Activated naive CD4-positive, alpha-beta T cell (primary cell): ENCODE data around the gene PFN3.
"Not testable (repeated sequence)": the region's sequence is repeated elsewhere in the genome, so short reads cannot be mapped to it uniquely, and the experiment has no call there.

Experiments used
- DNase-seq, 4 experiments: peaks; one replicate each; lab custom pipeline; 2025; lab: John Stamatoyannopoulos, UW

PFN3 gene

DNA sequence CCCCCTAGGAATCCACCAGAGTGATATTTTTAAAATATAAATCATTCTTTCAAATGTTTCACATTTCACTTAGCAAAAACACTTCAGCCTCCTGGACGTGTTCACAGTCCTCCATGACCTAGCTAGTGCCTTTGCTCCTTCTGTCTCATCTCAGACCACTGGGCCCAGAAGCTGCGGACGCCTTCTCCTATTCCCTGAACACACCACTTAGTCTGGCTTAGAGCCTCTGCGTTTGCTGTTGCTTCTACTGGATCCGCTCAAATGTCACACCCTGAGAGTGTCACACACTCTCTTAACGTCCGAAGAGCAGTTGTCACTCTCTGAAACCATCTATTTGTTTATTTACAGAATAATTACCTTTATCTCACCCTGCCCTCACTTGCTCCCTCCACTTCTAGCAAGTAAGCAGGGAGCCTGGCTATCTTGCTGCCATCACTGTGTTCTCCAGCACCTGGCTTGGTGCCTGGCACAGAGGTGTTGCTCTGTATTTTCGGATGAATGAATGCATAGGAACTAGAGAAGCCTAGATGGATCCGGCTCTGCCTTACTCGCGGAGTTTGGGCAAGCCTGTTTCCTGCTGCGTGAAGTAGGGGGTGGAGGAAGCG is 24.8 kb upstream of the PFN3 start:
- DNase-seq = no peak

- DNase-seq = no peak
Observed at GRCh38 chr5:177423671-177424070, 23.2 kb upstream of the PFN3 start.

DNA sequence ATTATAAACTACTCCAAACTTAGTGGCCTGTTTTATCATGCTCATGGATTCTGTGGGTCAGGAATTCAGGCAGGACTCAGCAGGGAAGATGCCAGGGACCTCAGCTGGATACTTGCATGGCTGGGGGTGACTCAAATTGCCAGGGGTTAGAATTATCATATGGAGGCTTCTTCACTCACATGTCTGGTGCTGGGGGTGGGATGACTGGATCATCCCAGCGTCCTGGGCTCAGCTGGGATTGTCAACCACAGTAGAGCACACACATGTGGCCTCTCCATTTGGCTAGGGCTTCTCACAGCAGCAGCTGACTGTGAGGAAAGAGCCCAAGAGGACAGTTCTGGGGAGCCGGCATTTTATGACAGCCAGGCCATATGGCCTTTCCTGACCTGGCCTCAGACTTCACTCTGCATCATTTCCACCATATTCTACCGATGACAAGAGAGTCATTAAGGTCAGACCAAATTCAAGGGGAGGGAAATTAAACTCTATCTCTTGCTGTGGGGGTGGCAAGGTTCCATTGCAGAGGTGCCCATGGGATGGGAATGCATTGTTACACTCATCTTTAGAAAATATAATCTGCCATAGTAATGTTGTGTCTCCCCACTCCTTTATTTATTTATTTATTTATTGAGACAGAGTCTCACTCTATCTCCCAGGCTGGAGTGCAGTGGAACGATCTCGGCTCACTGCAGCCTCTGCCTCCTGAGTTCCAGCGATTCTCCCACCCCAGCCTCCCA is 20.8 kb upstream of the PFN3 start:
- no peak for DNase-seq

DNA sequence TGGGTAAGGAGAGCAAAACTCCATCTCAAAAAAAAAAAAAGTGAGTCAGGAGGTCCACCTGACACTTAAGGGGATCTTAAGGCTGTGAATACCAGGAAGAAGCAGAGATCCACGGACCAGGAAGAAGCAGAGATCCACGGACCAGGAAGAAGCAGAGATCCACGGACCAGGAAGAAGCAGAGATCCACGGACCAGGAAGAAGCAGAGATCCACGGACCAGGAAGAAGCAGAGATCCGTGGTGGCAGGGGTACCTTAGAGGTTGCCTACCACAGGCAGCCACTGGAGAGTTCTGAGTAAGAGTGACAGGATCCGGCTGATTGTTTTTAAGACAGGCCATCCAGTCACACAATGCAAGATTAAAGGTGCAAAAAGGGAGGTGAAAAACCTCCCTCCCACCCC is 20.0 kb upstream of the PFN3 start:
- DNase-seq = not testable (repeated sequence)

DNA sequence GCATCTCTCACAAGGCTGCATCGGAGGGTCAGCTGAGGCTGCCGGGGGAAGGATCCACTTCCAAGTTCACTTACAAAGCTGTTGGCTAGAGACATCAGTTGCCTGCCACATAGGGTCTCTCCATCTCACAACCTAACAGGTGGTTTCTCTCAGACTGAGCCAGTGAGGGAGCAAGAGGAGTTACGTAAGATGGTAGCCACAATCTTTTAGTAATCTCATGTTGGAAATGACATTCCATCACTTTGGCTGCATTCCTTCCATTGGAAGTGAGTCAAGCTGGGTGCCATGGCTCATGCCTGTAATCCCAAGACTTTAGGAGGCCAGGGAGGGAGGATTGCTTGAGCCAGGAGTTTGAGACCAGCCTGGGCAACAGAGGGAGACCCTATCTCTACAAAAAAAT is 18.6 kb upstream of the PFN3 start:
- no peak for DNase-seq

DNA sequence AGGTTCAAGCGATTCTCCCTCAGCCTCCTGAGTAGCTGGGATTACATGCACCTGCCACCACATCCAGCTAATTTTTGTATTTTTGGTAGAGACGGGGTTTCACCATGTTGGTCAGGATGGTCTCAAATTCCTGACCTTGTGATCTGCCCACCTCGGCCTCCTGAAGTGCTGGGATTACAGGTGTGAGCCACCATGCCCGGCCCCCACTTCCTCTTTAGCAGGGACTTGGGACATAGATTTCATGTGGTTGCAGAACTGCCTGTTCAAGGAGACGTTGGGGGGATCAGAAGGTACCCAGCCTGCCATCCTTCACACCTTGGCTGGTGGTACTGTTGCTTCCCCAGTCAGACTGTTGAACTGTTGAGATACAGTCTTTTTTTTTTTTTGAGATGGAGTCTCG is 16.6 kb upstream of the PFN3 start:
- not testable (repeated sequence) for DNase-seq

GRCh38 chr5:177414481-177414880 is 14.0 kb upstream of the PFN3 start:
- DNase-seq = no peak

GRCh38 chr5:177412603-177413233 is 12.3 kb upstream of the PFN3 start:
- DNase-seq = no peak

DNA sequence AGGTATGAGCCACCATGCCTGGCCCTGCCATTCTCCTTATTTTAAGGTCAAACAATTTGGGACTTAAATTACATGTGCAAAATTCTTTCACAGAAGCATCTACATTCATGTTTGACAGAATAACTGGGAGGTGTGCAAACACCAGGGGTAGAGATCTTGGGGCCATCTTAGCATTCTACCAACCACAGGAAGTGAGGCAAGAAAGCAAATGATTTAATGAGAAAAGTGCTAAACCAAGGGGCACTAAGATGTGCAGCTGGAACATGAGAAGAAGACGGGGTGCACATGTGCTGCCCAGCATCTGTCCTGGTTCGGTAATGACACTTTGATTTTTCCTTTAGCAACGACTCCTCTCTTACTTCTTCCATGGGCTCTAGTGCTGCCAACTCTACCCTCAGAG is 10.1 kb upstream of the PFN3 start:
- no peak for DNase-seq

DNA sequence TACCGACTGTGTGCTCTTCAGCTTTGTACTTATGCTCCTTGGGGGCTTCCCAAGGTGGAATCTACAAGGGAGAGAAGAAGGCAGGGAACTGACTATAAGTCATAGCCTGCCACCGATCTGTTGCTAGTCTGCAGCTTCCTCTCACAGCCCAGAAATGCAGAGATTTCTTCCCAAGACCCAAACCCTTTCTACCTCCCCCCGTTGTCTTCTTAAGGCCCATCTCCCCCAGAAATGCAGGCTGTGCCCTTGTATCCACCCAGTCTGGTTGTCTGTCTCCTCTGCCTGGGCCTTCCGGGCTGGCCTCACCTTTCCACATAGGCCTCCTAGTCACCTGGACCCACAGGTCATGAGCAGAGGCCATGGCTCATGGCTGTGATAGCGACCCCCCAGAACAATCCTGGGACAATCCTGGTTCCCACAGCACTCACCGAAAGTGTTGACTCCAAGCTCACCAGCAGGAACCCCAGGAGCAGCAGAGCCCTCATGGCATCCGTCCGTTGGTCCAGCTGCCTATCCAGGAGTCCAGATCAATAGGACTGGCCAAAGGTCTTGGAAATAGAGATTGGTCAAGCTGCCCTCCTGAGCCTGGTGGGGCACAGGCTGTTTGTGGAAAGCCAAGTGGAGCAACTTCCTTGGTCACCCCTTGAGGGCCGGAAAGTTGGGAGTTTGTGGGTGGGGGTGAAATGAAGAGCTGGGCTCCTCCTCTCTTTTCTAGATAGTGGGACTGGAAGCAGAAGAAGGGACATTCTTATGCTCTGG is 8.8 kb upstream of the PFN3 start, which contains the start of gene F12:
Gene F12, minus strand, starts transcription at position 522 of the 759 bp plus-strand sequence. Its CDS starts 37 bp downstream, at position 485.
- DNase-seq = no peak

GRCh38 chr5:177405805-177406204 is 5.3 kb upstream of the PFN3 start:
- no peak for DNase-seq

- no peak for DNase-seq
Observed at GRCh38 chr5:177405312-177405711, 4.9 kb upstream of the PFN3 start.

DNA sequence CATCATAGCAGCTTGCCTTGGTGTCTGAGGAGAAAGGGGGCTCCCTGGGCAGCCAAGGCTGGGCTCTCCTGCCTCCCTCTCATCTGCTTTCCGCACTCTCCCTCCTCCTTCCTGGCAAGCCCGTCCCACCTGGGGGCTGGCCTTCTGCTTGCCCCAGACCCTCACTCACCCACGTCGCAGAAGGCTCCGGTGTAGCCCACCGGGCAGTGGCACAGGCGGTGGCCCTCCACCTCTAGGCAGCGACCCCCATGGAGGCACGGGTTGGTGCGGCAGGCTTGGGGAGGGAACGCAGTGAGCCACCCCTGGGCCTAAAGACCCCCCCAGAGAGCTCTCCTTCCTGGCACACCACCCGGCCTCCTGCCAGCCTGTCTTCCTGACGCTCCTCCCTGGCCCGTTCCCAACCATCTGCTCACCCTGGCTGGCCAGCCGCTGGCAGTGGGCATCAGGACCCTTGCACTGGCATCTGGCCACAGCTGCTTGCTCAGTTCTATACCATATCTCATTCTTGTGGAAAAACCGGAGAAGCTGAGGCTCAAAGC is 4.2 kb upstream of the PFN3 start:
- no peak for DNase-seq

DNA sequence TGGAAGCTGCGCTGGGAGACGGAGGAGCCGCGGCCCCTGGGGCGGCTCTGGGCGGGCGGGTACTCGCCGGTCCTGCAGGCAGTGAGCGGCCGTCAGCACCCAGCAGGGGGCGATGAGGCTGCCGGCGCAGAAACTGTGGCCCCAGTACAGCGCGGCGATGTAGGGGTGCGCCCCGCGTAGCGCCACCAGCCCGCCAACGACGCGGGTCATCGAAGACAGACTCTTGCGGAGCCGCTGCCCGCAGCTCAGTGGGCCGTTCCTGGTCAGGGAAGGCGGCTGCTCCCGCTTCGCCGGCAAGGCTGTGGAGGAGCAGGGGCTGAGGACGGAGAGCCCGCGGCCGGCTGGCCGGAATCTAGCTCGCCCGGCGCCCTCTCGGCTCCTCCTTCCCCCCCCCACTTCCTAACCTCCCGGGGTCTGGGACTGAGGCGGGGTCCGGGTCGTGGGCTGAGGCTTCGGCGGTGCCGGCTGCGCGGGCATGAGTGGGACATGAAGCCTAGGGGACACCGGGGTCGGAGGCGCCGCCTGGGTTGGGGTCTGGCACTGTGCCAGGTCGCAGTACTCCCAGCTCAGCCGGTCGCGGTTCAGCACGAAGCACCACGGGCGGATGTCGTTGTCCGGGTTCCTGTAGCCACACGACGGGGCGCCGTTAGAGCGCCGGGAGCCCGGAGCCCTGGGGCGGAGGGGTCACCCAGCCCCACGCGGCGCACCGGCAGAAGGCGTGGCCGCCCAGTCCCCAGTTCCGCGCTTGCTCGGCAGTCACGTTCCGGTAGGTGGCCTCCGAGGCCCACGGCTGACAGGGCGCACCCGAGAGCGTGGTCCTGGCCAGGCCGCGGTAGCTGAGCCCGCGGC is 3.6 kb upstream of the PFN3 start:
- peak; percentile 44 to 80 (median 56) for DNase-seq

DNA sequence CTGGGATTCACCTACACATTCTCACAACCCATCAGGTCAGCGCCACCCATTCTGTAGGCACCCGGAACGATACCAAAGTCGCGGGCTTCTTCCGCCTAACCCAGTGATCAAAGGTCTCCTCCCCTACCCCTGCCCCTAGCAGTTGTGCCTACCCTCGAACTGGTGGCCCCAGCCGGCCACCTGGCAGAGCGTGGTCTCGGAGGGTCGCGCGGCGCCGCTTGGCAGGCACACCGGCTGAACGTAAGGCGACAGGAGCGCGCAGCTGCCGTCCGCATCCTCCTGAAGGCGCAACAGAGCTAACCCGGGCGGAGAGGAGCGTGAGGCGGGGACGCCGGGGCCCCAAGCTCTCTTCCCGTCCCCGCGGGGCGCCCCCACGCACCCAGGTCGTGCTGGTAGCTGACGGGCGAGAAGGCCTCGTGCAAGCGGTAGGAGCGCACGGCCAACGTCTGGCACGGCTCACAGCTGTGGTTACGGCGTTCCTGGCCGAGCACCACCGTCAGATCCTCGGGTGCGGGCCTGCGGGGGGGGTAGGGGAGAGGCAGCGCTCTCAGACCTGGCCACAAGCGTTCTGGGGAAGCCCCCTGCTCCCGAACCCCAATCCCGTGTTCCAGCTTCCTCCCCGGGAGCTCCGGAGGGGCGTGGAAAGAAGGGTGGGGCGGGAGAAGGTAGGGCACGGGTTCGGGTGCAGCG is 2.8 kb upstream of the PFN3 start:
- peak in 1 of 4 experiments; percentile 42 for DNase-seq

DNA sequence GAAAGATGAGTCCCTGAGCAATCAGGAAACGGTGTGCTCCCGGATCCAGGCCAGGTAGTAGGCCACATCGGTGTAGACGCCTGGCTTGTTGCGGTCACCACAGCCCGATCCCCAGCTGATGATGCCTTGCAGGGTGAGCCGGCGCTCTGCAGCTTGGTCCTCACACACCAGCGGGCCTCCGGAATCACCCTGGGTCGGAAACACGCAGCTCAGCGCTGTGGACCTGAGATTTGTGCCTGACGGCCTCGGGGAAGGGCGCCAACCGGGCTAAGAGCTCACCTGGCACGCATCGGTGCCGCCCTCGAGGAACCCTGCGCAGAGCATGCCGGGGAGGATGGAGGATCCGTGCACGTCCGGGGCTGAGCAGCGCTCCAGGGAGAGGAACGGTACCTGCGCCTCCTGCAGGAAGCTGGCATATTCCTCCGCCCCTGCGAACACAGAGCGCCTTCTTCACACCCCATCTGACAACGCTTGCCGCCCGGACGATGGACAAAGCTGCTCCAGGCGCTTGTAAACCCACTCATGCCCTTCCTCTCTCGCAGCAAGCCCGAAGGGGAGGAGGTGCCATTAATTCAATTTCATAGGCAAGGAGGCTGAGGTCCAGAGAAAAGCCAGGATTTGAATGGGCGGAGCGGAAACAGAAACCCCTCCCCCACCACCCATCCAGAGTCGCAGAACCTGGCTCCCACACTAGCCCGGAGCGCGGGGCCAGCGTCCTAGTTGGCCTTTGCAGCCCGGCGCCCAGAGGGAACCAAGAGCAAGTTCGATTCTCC is 2.0 kb upstream of the PFN3 start:
- peak in 3 of 4 experiments; percentile 27 to 59 (median 56) for DNase-seq

DNA sequence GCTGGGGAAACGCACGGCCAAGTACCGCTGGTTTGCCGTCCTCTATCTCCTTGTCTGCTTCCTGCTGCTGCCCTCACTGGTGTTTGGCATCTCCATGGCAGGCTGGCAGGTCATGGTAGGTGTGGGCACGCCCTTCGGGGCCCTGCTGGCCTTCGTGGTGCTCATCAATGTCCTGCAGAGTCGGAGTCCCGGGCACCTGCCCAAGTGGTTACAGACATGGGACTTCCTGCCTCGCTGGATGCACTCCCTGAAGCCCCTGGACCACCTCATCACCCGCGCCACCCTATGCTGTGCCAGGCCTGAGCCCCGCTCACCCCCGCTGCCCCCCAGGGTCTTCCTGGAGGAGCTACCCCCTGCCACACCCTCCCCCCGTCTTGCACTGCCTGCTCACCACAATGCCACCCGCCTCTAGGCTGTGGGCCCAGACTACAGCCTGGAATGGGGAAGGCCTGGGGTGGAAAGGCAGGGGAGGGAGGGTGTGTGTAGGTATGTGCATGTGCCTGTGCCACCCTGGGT is 2.5 kb downstream of the PFN3 start:
- DNase-seq = no peak

DNA sequence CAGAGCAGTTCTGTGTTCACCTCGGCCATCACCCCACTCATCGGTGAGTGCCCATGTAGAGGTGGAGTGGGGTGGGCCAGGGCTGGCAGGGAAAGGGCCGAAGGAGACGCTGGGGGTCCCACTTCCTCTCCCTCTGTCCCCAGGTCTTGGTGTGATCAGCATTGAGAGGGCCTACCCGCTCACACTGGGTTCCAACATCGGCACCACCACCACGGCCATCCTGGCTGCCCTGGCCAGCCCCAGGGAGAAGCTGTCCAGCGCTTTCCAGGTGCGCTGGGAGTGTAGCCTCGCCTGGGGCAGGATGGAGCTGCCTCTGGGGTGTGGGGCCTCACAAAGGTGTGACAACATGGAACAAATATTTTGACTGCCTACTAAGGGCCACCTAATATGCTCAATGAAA is 3.7 kb downstream of the PFN3 start:
- no peak for DNase-seq

DNA sequence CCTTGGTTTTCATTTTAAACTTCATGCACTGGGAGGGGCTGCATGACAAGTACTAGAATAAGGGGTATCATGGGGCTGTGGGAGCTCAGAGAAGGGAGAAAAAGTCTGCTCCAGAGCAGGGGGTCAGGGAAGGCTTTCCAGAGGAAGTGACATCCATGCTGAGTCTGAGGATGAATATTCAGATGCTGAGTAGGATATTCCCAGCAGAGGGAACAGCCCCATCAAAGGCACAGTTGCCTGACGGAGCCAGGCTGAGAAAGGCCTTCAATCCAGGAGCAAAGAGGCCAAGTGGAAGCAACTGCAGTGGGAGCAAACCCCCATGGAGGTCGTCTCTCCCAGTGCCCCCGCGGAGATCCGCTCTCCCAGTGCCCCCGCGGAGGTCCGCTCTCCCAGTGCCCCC is 4.4 kb downstream of the PFN3 start:
- DNase-seq = no peak

DNA sequence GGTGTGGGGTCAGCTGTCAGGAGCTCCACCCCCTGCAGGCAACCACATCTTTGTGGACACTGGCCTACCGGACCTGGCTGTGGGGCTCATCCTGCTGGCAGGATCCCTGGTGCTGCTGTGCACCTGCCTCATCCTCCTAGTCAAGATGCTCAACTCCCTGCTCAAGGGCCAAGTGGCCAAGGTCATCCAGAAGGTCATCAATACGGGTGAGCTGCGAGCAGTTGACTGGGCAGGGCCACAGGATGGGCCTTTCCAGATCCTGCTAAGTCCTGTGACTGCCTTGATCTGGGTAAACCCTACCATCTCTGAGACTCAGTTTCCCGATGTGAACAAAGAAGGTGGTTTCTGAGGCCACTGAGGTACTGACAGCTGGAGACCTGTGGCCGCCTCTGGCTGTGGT is 6.5 kb downstream of the PFN3 start:
- no peak for DNase-seq
